ENCODE measurements around the gene KCTD14.
"Not testable (repeated sequence)": the region's sequence is repeated elsewhere in the genome, so short reads cannot be mapped to it uniquely, and the experiment has no call there.

KCTD14 gene

GRCh38 chr11:78045851-78046485 is 22.9 kb upstream of the KCTD14 start:
- no peak for DNase-seq

DNA sequence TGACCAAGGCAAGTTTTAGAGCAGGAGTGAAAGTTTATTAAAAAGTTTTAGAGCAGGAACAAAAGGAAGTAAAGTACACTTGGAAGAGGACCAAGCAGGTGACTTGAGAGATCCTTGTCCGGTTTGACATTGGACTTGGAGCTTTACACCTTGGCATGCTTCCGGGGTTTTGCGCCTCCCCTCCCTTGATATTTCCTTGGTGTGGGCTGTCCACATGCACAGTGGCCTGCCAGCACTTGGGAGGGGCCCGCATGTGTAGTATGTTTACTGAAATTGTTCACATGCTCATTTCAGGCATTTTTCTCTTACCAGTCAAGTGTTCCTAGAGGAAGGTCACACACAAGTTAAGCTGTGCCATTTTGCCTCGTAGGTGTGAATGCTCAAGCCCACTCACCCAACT is 21.6 kb upstream of the KCTD14 start:
- DNase-seq = no peak

GRCh38 chr11:78041843-78042440 is 18.9 kb upstream of the KCTD14 start:
- no peak for DNase-seq

DNA sequence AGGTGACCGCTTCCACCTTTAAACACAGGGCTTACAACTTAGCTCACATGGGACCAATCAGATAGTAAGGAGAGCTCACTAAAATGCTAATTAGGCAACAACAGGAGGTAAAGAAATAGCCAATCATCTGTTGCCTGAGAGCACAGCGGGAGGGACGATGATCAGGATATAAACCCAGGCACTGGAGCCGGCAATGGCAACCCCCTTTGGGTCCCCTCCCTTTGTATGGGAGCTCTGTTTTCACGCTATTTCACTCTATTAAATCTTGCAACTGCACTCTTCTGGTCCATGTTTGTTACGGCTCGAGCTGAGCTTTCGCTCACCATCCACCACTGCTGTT is 18.3 kb upstream of the KCTD14 start:
- DNase-seq = not testable (repeated sequence)

DNA sequence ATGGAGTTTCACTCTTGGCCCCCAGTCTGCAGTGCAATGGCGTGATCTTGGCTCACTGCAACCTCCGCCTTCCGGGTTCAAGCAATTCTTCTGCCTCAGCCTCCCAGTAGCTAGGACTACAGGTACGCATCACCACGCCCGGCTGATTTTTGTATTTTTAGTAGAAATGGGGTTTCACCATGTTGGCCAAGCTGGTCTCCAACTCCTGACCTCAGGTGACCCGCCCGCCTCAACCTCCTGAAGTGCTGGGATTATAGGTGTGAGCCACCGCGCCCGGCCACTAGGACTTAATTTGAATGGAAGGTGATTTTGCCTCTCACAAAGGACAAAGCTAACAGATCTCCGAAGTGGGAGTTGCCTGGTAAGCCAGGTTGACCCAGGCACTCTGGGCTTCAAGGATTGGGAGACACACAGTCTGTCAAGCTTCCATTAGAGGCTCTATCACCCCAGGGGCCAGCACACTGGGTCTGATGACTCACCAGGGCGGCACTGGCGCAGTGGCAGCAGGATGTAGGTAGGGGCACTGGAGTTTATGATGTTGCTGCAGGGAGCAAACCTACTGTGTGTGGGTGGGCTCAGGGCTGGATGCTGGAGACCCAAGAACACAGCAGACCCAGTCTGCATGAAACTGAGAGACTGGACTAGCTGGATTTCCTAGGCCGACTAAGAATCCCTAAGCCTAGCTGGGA is 17.8 kb upstream of the KCTD14 start:
- no peak for DNase-seq

DNA sequence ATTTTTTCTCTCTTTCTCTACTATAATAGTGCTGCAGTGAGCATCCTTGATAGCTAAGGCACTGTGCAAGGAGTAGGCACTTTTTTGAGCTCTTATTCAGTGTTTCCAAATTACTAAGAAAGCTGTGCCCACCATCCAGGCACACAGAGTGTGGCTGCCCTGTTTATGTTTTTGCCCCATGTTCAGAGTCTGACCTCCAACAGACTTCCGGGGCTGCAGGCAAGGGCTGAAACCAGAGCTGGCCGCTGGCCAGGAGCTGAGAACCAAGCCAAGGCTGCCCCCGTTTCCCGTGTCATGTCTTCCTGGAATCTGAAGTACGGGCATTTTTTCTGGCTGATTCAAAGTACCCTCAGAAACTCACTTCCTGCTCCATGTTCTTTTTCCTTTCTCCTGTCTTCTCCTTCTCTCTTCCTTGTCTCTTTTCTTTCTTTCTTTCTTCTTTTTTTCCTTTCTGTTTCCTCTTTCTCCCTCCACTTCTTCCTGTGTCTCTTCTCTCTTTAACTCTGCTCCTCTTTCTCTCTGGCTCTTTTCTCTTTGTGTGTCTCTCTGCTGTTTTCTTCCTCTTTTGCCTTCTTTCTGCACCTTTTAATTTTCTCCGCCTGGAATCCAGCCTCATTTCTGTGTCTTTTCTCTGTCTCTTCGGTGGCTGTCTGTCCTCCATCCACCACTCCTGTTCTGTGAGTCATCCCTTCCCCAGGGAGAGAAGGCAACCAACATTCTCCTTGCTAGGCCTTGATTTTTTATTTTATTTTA is 17.0 kb upstream of the KCTD14 start:
- DNase-seq = peak; percentile 47

- no peak for DNase-seq
These were observed 16.4 kb upstream of the KCTD14 start for GRCh38 chr11:78039391-78039918.

DNA sequence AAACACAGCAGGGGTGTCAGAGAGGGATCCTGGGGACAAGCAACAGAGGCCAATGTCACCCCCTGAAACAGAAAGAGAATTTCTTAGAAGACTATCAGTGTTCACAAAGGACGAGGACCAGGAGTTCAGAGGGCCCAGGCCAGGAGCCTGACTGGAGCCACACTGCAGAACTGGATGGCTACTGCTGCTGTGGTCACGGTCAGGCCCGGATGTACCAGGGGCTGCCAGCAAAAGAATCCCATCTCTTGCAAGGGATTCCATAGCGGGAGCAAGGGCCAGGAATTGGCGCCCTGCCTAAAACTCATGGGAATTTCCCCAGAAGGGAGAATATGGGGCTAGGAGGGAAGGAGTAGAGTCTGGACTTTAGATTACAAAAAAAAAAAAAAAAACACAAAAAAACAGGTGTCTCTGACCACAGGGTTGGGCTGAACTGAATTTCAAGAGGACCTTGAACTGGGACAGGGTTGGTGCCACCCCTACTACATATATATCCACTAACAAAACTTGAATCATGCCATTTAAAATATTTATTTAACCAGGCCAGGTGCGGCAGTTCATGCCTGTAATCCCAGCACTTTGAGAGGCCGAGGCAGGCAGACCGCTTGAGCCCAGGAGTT is 15.7 kb upstream of the KCTD14 start:
- DNase-seq = no peak

- DNase-seq = no peak
These were observed 14.9 kb upstream of the KCTD14 start for GRCh38 chr11:78037825-78038620.

DNA sequence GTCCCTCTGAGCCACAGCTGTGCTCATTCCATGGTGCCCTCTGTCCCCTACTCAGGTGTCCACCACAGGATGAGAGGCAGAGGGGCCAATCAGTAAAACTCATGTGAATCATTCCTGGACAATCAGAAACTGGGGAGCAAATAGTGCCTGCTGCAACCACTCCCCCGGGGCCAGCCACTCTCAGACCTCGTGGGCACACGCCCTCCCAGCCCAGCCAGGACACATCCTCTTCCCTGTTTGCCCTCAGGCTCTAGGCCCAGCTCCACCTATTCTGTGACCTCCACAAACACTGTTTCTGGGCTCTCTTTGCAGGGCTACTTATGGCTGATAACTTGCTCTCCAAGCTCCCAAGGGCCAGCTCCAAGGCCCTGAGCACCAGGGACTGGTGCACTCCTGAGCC is 14.0 kb upstream of the KCTD14 start:
- DNase-seq = no peak

DNA sequence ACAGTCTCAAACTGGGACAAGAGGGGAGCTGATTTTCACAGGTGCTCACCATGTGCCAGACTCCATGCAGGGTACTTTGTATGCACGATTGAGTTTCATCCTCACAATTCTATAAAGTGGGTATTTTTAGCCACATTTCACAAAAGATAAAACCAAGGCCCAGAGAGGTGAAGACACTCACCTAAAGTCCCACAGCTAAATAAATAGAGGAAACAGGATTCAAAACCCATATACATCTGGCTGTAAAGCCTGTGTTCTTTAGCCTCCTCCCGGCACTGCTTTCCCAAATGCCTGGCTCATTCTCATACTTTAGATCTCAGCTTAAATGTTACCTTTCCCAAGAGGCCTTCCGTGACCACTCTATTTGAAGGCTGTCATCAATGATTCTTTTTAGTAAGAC is 13.2 kb upstream of the KCTD14 start:
- DNase-seq = no peak

- DNase-seq = no peak
These were observed 11.5 kb upstream of the KCTD14 start for GRCh38 chr11:78034623-78035022.

DNA sequence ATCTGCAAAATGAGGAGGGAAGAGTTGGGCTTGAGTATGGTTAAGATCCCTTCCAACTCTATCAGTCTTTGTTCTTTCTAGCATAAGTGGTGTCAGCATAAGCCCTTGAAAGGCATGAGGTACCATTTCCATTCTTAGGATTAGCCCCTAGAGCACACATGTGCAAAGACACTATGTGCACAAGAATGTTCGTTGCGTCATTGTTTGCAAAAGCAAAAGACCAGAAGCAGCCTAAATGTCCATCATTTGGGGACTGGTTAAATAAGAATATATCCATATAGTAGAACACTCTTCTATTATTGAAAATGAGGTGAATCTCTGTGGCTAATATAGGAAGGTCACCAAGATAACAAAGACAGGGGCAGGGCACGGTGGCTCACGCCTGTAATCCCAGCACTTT is 10.0 kb upstream of the KCTD14 start:
- no peak for DNase-seq

DNA sequence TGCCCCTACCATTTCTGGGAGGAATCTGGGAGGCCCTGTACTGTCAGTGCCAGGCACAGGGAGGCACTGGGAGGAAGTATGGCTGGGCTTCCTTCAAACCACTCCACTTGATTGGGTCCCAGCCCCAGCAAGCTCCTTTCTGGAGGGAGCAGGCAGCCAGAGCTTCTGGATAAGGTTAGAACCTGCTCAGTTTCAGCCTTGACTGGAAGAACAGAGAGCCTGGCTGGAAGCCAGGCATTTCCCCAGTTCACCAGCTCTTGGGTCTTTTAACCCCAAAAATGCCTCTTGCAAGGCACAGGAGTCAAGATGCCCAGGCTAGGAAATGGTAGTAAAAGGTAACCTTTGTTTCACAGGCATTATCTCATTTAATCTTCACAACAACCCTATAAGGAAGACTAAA is 9.0 kb upstream of the KCTD14 start:
- DNase-seq = peak; percentile 3

DNA sequence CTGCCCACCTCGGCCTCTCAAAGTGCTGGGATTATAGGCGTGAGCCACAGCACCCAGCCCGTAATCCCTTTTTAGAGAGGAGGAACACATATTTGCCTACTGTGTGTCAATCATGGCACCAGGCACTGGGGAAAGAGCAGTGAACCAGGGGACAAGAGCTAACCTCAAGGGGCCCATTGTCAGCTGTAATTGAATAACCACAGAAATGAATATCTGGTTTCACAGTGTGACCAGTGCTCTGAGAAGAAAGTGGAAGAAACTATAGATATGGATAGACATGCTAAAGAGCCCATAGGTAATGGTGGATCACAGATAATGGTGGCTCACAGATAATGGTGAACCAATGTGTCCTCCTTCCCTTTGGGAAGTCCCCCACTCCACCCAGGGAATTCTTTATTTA is 8.6 kb upstream of the KCTD14 start:
- no peak for DNase-seq

GRCh38 chr11:78030429-78031325 is 7.6 kb upstream of the KCTD14 start:
- DNase-seq = peak; percentile 85

DNA sequence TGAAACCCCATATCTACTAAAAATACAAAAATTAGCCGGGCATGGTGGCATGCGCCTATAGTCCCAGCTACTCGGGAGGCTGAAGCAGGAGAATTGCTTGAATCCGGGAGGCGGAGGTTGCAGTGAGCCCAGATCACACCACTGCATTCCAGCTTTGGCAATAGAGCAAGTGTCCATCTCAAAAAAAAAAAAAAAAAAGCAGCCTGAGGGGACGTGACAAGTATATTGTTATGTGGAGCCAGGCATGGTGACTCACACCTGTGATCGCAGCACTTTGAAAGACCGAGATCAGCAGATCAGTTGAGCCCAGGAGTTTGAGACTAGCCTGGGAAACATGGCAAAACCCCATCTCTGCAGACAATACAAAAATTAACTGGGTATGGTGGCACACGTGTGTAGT is 5.3 kb upstream of the KCTD14 start:
- DNase-seq = not testable (repeated sequence)

- no peak for DNase-seq
These were observed 4.7 kb upstream of the KCTD14 start for GRCh38 chr11:78027759-78028158.

DNA sequence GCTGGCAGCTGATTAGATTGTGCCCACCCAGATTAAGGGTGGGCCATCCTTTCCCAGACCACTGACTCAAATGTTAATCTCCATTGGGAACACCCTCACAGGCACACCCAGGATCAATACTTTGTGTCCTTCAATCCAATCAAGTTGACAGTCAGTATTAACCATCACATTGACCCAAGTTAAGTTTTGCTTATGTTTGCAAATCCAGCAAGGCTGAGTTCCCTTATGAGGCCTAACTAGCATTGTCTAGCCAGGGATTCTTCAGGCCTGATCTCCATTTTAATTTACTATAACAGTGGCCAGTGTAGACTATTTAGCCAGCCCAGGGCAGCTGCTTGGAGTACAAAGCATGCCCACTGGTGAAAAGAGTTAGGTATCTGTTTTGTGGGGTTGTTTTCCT is 2.3 kb upstream of the KCTD14 start:
- no peak for DNase-seq

DNA sequence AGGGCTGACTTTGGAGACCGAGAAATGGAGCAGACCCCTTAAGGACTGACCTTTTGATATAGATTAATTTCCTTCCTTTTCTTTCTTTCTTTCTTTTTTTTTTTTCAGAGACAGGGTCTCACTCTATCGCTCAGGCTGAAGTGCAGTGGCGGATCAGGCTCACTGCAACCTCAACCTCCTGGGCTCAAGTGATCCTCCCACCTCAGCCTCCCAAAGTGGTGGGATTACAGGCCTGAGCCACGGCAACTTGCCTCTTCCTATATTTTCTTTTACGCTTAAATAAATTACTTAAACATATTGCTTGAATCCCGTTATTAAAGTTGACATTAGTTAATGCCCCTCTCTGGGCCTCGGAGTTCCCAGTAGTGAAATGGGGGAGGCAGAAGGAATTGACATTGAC is 350 bp upstream of the KCTD14 start:
- DNase-seq = no peak

DNA sequence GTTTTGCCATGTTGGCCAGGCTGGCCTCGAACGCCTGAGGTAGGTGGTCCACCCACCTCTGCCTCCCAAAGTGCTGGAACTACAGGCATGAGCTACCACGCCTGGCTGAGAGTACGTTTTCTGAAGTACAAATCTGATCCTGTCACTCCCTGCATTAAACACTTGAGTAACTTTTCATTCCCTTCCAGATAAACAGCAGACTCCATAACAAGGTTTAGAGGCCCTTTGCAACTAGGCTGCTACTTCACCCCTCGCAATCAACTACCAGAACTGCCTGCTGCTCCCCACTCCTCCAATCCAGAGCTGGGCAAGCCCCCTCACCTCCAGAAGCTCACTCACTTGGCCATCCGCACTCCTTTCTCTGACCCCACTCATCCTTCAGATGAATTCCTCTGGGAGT is 1.5 kb downstream of the KCTD14 start:
- no peak for DNase-seq
